IPS DF 4.7 (cell line): ENCODE measurements around the gene RIC1.
"Not testable (repeated sequence)": the region's sequence is repeated elsewhere in the genome, so short reads cannot be mapped to it uniquely, and the experiment has no call there.

ENCODE experiments used
- DNase-seq: peaks from one replicate; pipeline ENCODE4 v3.0.0-alpha.2; 2013; ENCODE audit warnings: low spot score; ENCODE audit errors: extremely low read depth

RIC1 gene

GRCh38 chr9:5786370-5787127 lies 157.6 kb downstream of the RIC1 start:
- DNase-seq: no peak

- DNase-seq: no peak
These were observed 158.3 kb downstream of the RIC1 start for GRCh38 chr9:5787220-5787619.

- DNase-seq: no peak
These were observed 158.9 kb downstream of the RIC1 start for GRCh38 chr9:5787759-5788302.

- DNase-seq: no peak
These were observed 160.6 kb downstream of the RIC1 start for GRCh38 chr9:5789489-5789888.

GRCh38 chr9:5790923-5791322 lies 162.0 kb downstream of the RIC1 start:
- DNase-seq: no peak

- DNase-seq: no peak
These were observed 163.0 kb downstream of the RIC1 start for GRCh38 chr9:5791870-5792269.

GRCh38 chr9:5793812-5794211 lies 164.9 kb downstream of the RIC1 start:
- DNase-seq: no peak

GRCh38 chr9:5796298-5796697 lies 167.4 kb downstream of the RIC1 start:
- no peak for DNase-seq

GRCh38 chr9:5798581-5798980 lies 169.7 kb downstream of the RIC1 start:
- DNase-seq: no peak

GRCh38 chr9:5799314-5799713 lies 170.4 kb downstream of the RIC1 start:
- no peak for DNase-seq

GRCh38 chr9:5800378-5800777 lies 171.5 kb downstream of the RIC1 start:
- not testable (repeated sequence) for DNase-seq

GRCh38 chr9:5800969-5801738 lies 172.2 kb downstream of the RIC1 start:
- DNase-seq: no peak

GRCh38 chr9:5801739-5802113 lies 172.8 kb downstream of the RIC1 start:
- no peak for DNase-seq

GRCh38 chr9:5805478-5805877 lies 176.6 kb downstream of the RIC1 start:
- DNase-seq: no peak

GRCh38 chr9:5811751-5812150 lies 182.8 kb downstream of the RIC1 start:
- DNase-seq: no peak

- DNase-seq: no peak
These were observed 184.9 kb downstream of the RIC1 start for GRCh38 chr9:5813824-5814223.

- no peak for DNase-seq
These were observed 186.6 kb downstream of the RIC1 start for GRCh38 chr9:5815461-5815860.

GRCh38 chr9:5817862-5818261 lies 189.0 kb downstream of the RIC1 start:
- DNase-seq: no peak

- DNase-seq: no peak
These were observed 189.7 kb downstream of the RIC1 start for GRCh38 chr9:5818424-5819142.

- no peak for DNase-seq
These were observed 190.3 kb downstream of the RIC1 start for GRCh38 chr9:5819174-5819573.

- no peak for DNase-seq
These were observed 191.5 kb downstream of the RIC1 start for GRCh38 chr9:5820425-5820824.

- no peak for DNase-seq
These were observed 196.3 kb downstream of the RIC1 start for GRCh38 chr9:5825223-5825622.
